Suprapubic skin (tissue), 4 donors: ENCODE data around the gene EXD3. TPM values are rescaled to one million over a fixed set of nuclear protein-coding genes. Genes with fewer than 3 reads are reported as not detected.

Experiments used
- DNase-seq, 2 donors: peaks; one replicate each; pipeline ENCODE4 v3.0.0-alpha.2; 2019; ENCODE audit warnings: low spot score in 2 of 2
- H3K27ac ChIP-seq: fragments of 200-600 bp; sonication (generic); one replicate; pipeline ENCODE4 v1.5.1; 2019
- H3K27me3 ChIP-seq: fragments of 200-600 bp; sonication (generic); one replicate; pipeline ENCODE4 v1.5.1; 2019
- H3K36me3 ChIP-seq: fragments of 200-600 bp; sonication (generic); one replicate; pipeline ENCODE4 v1.5.1; 2019
- H3K4me1 ChIP-seq: fragments of 200-600 bp; sonication (generic); one replicate; pipeline ENCODE4 v1.5.1; 2019
- H3K4me3 ChIP-seq: fragments of 200-600 bp; sonication (generic); one replicate; pipeline ENCODE4 v1.5.1; 2019; ENCODE audit warnings: mild to moderate bottlenecking
- H3K9me3 ChIP-seq: fragments of 200-600 bp; sonication (generic); one replicate; pipeline ENCODE4 v1.5.1; 2019
- CTCF ChIP-seq, 2 donors: fragments of 200-600 bp in 1 of 2; fragments of 450-650 bp in 1 of 2; sonication (generic) in 1 of 2; IDR thresholded peaks; one replicate each; pipeline ENCODE4 v1.5.1; 2016 to 2019; ENCODE audit warnings: antibody characterized with exemption in 2 of 2, mild to moderate bottlenecking in 1 of 2, moderate library complexity in 1 of 2
- EP300 ChIP-seq: sonication (generic); formaldehyde crosslinking; IDR thresholded peaks from one replicate; pipeline ENCODE4 v1.6.1; 2017; ENCODE audit warnings: antibody characterized with exemption
- POLR2A ChIP-seq, 2 donors: fragments of 450-650 bp; IDR thresholded peaks; one replicate each; pipeline ENCODE4 v1.6.1; 2017; ENCODE audit warnings: antibody characterized with exemption in 2 of 2, mild to moderate bottlenecking in 2 of 2, moderate library complexity in 2 of 2
- POLR2AphosphoS5 ChIP-seq, 3 donors: sonication (generic); formaldehyde crosslinking; IDR thresholded peaks; one replicate each; pipeline ENCODE4 v1.6.1; 2017; ENCODE audit warnings: antibody characterized with exemption in 3 of 3
- WGBS: methylation state at CpG from one replicate; pipeline ENCODE4 v1.1.5; 2018; 5-methylcytosine and 5-hydroxymethylcytosine counted together
- total RNA-seq, 4 donors: library from RNA; depleted of rRNA; stranded (reverse); fragments of >200 nt; gene quantifications; one replicate each; pipeline ENCODE4 v1.1.0, GENCODE V29; 2016

EXD3 gene
- total RNA-seq, 4 donors from 2014 or later, result 7.3 to 54.0 (median 16.4) TPM

DNA sequence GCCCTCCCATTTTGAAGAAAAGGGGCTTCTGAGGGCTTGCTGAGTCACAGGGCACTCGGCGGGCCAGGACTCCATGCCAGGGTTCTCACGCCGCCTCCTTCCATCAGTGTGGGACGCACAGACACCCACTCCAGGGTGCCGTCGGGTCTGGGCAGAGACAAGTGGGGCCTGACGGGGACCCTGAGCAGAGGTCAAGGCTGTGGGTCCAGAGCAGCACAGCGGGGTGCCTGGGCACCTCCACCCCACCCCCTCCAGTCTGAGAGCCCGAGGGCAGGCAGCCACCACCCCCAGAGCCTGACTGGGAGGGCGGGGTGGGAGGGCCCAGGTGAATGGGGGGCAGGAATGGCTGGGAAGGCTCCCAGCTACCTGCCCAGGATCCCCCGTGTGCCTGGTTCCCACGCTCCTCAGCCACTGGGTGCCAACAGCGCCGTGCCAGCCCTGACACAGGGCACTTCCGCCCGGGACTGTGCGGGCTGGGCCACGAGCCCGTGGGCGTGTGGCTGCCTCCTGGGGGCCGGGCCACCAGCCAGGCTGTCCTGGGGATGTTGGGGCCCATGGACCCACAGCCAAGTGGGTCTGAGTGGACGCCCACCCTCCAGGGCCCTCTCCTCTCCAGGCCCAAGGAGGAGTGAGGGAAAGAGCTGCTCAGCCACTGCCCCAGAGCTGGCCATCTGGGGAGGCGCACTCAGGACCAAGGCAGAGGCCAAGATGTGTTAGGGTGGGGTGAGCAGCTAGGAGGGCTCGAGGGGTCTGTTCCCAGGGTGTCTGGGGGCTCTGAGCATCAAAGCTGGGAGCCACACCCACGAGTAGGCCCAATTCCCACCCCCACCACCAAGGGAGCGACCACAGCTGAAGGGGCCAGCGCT lies 110.7 kb downstream of the EXD3 start:
- TF ChIP-seq CTCF (IDR thresholded peaks at IDR 0.05) (no peak), EP300 (no peak), POLR2AphosphoS5 (IDR thresholded peaks at IDR 0.05) (no peak), POLR2A (IDR thresholded peaks at IDR 0.05) (no peak)
- H3K27ac ChIP-seq, result peak overlapping the region; percentile 91
- peak; percentile 74 to 77 for DNase-seq
- WGBS, result 38% methylated on average over 4 of the region's 28 CpGs
- H3K9me3 ChIP-seq, result no peaks in the 10 kb centered on the region
- H3K36me3 ChIP-seq, result no peaks in the 10 kb centered on the region
- no peak overlapping the region for H3K4me3 ChIP-seq
- peaks cover 86% of the 10 kb centered on the region for H3K4me1 ChIP-seq
- H3K27me3 ChIP-seq, result peaks cover 17% of the 10 kb centered on the region

DNA sequence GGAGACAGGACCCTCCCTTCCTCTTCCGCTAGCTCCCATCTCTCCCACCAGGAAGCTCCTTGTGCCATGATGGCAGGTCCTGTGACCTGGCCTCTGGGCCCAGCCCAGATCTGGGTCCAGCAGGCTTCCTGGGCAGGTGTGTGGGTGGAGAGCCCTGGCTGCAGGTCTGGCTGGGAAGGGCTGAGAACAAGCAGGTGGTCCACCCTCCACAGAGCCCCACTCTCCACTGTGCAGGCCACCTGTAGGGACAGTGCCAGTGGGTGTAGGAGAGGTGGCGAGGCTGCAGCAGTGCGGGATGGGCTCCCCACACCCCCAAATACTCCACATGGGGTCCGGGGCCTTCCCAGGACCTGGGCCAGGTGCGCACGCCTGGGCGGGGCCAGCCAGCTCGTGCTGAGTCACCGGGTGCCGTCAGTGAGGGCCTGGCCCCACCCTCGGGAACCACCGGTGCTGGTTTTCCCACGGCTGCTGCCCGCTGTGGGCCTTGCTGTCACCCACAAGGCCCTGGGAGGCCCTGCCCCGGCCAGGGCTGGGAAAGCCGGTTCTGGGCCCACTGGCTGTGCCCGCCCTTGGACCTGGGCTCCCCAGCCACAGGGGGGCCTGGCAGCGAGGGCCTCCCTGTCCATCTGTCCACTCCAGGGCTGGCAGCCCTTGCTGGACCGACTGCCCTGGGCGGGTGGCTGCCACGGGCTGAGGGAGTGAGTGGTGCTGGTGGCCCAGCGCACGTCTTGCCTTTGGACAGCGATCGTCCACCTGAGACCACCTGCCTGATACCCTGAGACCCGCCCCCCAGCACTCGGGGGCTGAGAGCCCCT lies 111.6 kb downstream of the EXD3 start:
- H3K27ac ChIP-seq, result peak overlapping the region; percentile 91
- H3K4me3 ChIP-seq, result no peak overlapping the region

GRCh38 chr9:137310189-137311052 lies 112.5 kb downstream of the EXD3 start:
- Histone ChIP-seq H3K9me3 (no peaks in the 10 kb centered on the region), H3K4me1 (peaks cover 86% of the 10 kb centered on the region), H3K4me3 (no peak overlapping the region), H3K27me3 (peaks cover 9% of the 10 kb centered on the region), H3K36me3 (no peaks in the 10 kb centered on the region), H3K27ac (peak overlapping the region; percentile 91)
- 55% methylated on average over 11 of the region's 20 CpGs for WGBS
- peak; percentile 65 to 74 for DNase-seq
- no peak for TF ChIP-seq EP300
- TF ChIP-seq CTCF (IDR thresholded peaks at IDR 0.05), result no peak
- TF ChIP-seq POLR2A (IDR thresholded peaks at IDR 0.05), result no peak
- no peak for TF ChIP-seq POLR2AphosphoS5 (IDR thresholded peaks at IDR 0.05)

More for the DNA sequence above, 111.6 kb downstream of the EXD3 start:
- H3K27me3 ChIP-seq, result peaks cover 9% of the 10 kb centered on the region
- no peaks in the 10 kb centered on the region for H3K9me3 ChIP-seq
- no peaks in the 10 kb centered on the region for H3K36me3 ChIP-seq
- peak; percentile 75 to 82 for DNase-seq
- 51% methylated on average over 2 of the region's 27 CpGs for WGBS
- peaks cover 86% of the 10 kb centered on the region for H3K4me1 ChIP-seq
- TF ChIP-seq POLR2A (IDR thresholded peaks at IDR 0.05), result no peak
- TF ChIP-seq POLR2AphosphoS5 (IDR thresholded peaks at IDR 0.05), result no peak
- TF ChIP-seq EP300, result no peak
- no peak for TF ChIP-seq CTCF (IDR thresholded peaks at IDR 0.05)

- 87% methylated on average over 8 of the region's 15 CpGs for WGBS
- Histone ChIP-seq H3K27me3 (peaks cover 9% of the 10 kb centered on the region), H3K27ac (peak overlapping the region; percentile 91), H3K36me3 (no peaks in the 10 kb centered on the region), H3K4me1 (peaks cover 86% of the 10 kb centered on the region), H3K4me3 (no peak overlapping the region), H3K9me3 (no peaks in the 10 kb centered on the region)
- TF ChIP-seq EP300 (no peak), CTCF (IDR thresholded peaks at IDR 0.05) (no peak)
- DNase-seq, result peak in 1 of 2 donors; percentile 59
Observed at GRCh38 chr9:137309368-137310188, 113.4 kb downstream of the EXD3 start.
